Esophagus squamous epithelium (tissue), 5 donors: ENCODE data around the gene VRTN. TPM values are rescaled to one million over a fixed set of nuclear protein-coding genes. Genes with fewer than 3 reads are reported as not detected.
"Not testable (repeated sequence)": the region's sequence is repeated elsewhere in the genome, so short reads cannot be mapped to it uniquely, and the experiment has no call there.

Experiments
- DNase-seq: peaks from one replicate; lab custom pipeline; 2025; lab: John Stamatoyannopoulos, UW
- H3K27ac ChIP-seq, 4 donors: fragments of 200-600 bp; sonication (generic); one replicate each; pipeline ENCODE4 v1.5.1; 2016 to 2019; ENCODE audit warnings: mild to moderate bottlenecking in 1 of 4
- H3K27me3 ChIP-seq, 4 donors: fragments of 200-600 bp; sonication (generic); 1 replicate in 3 of 4; 2 replicates in 1 of 4; pipeline versions ENCODE4 v1.5.1 to v1.6.0; 2017 to 2021; ENCODE audit warnings: antibody characterized with exemption in 1 of 4
- H3K36me3 ChIP-seq, 3 donors: fragments of 200-600 bp; sonication (generic); one replicate each; pipeline ENCODE4 v1.5.1; 2016 to 2019
- H3K4me1 ChIP-seq, 3 donors: fragments of 200-600 bp; sonication (generic); one replicate each; pipeline ENCODE4 v1.5.1; 2017 to 2019
- H3K4me3 ChIP-seq, 4 donors: fragments of 200-600 bp; sonication (generic); 1 replicate in 3 of 4; 2 replicates in 1 of 4; pipeline ENCODE4 v1.5.1; 2016 to 2019; ENCODE audit warnings: mild to moderate bottlenecking in 2 of 4, moderate library complexity in 1 of 4
- H3K9me3 ChIP-seq, 3 donors: fragments of 200-600 bp; sonication (generic); one replicate each; pipeline ENCODE4 v1.5.1; 2016 to 2019
- CTCF ChIP-seq, 6 experiments: fragments of 450-650 bp in 4 of 6; fragments of 200-600 bp in 2 of 6; sonication (generic) in 2 of 6; IDR thresholded peaks; one replicate each; pipeline ENCODE4 v1.5.1; 2016 to 2019; ENCODE audit warnings: antibody characterized with exemption in 6 of 6, mild to moderate bottlenecking in 4 of 6, moderate library complexity in 4 of 6
- POLR2A ChIP-seq, 4 donors: fragments of 450-650 bp; IDR thresholded peaks; one replicate each; pipeline ENCODE4 v1.6.1; 2017; ENCODE audit warnings: antibody characterized with exemption in 4 of 4, mild to moderate bottlenecking in 4 of 4, moderate library complexity in 3 of 4
- WGBS, 2 donors: methylation state at CpG; one replicate each; pipeline ENCODE4 v1.1.5; 2018; 5-methylcytosine and 5-hydroxymethylcytosine counted together
- intact Hi-C: fragments of 100-400 bp; cut with DNase I; formaldehyde crosslinking; loops from one replicate; pipeline ENCODE4 v1.15.0; 2022
- total RNA-seq, 4 donors: library from RNA; depleted of rRNA; stranded (reverse); fragments of >200 nt; gene quantifications; one replicate each; pipeline ENCODE4 v1.1.0, GENCODE V29; 2016
- donor health status: DM: yes; HTN: yes; CAD: no.

Gene VRTN
- total RNA-seq, 4 donors from 2014 or later: not detected

GRCh38 chr14:74368026-74368425 is 19.8 kb downstream of the VRTN start:
- Histone ChIP-seq H3K4me1 (no peaks in the 10 kb centered on the region), H3K27me3 (peaks cover 0 to 25% (median 0%) of the 10 kb centered on the region in 4 donors), H3K4me3 (no peak overlapping the region), H3K27ac (no peak overlapping the region), H3K9me3 (no peaks in the 10 kb centered on the region), H3K36me3 (no peaks in the 10 kb centered on the region)
- 78 to 97% methylated on average over 6 of the region's 6 CpGs for WGBS, 2 donors
- TF ChIP-seq CTCF (IDR thresholded peaks at IDR 0.05) (no peak), POLR2A (IDR thresholded peaks at IDR 0.05) (no peak)
- intact Hi-C loops: no loop called here
- no peak for DNase-seq

DNA sequence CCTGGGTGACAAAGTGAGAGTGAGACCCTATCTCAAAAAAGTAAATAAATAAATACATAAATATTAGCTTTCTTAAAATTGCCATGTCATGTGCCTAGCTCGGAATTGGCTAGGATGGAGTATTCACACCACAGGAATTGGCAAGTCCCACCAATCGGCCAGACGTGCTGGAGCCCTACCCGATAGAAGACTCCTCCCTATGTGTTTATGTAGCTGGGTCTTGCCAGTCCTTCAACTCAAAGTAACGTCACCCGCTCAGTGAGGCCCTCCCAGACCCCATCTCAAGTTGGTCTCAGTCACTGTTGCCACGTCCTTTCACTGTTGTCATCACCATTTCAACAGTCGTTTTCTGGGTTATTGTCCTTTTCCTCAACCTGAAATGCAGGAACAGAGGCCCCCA is 20.2 kb downstream of the VRTN start:
- H3K4me1 ChIP-seq: no peaks in the 10 kb centered on the region
- WGBS, 2 donors: 71 to 76% methylated on average over 8 of the region's 8 CpGs
- H3K36me3 ChIP-seq: no peaks in the 10 kb centered on the region
- no peak overlapping the region for H3K27ac ChIP-seq
- H3K9me3 ChIP-seq: no peaks in the 10 kb centered on the region
- intact Hi-C loops: no loop called here
- no peak overlapping the region for H3K4me3 ChIP-seq
- H3K27me3 ChIP-seq: peaks cover 0 to 25% (median 0%) of the 10 kb centered on the region in 4 donors
- TF ChIP-seq POLR2A (IDR thresholded peaks at IDR 0.05) (no peak), CTCF (IDR thresholded peaks at IDR 0.05) (no peak)
- no peak for DNase-seq

- Histone ChIP-seq H3K4me3 (no peak overlapping the region), H3K27me3 (no peaks in the 10 kb centered on the region), H3K4me1 (no peaks in the 10 kb centered on the region), H3K36me3 (no peaks in the 10 kb centered on the region), H3K9me3 (no peaks in the 10 kb centered on the region), H3K27ac (no peak overlapping the region)
- intact Hi-C loops: no loop called here
- TF ChIP-seq POLR2A (IDR thresholded peaks at IDR 0.05): no peak
- no peak for TF ChIP-seq CTCF (IDR thresholded peaks at IDR 0.05)
- WGBS, 2 donors: 92 to 96% methylated on average over 18 to 31 of the region's 38 CpGs
- DNase-seq: no peak
These were observed 29.9 kb downstream of the VRTN start for GRCh38 chr14:74377976-74378690.

GRCh38 chr14:74380172-74380571 is 31.9 kb downstream of the VRTN start:
- Histone ChIP-seq H3K27ac (no peak overlapping the region), H3K36me3 (no peaks in the 10 kb centered on the region), H3K4me1 (no peaks in the 10 kb centered on the region), H3K4me3 (no peak overlapping the region), H3K27me3 (no peaks in the 10 kb centered on the region), H3K9me3 (no peaks in the 10 kb centered on the region)
- TF ChIP-seq POLR2A (IDR thresholded peaks at IDR 0.05) (no peak), CTCF (IDR thresholded peaks at IDR 0.05) (no peak)
- 82% methylated on average over 9 of the region's 9 CpGs for WGBS, 2 donors
- no peak for DNase-seq
- intact Hi-C loops: no loop called here

DNA sequence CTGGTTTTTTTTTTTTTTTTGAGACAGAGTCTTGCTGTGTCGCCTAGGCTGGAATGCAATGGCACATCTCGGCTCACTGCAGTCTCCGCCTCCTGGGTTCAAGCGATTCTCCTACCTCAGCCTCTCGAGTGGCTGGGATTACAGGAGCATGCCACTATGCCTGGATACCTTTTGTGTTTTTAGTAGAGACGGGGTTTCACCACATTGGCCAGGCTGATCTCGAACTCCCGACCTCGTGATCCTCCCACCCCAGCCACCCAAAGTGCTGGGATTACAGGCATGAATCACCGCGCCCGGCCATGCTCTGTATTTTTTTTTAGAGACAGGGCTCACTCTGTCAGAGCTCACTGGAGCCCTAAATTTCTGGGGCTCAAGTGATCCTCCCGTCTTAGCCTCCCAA is 32.6 kb downstream of the VRTN start:
- Histone ChIP-seq H3K27ac (no peak overlapping the region), H3K4me1 (no peaks in the 10 kb centered on the region), H3K9me3 (no peaks in the 10 kb centered on the region), H3K36me3 (no peaks in the 10 kb centered on the region), H3K4me3 (no peak overlapping the region), H3K27me3 (no peaks in the 10 kb centered on the region)
- WGBS, 2 donors: 86 to 89% methylated on average over 5 to 13 of the region's 13 CpGs
- DNase-seq: no peak
- intact Hi-C loops: no loop called here
- TF ChIP-seq POLR2A (IDR thresholded peaks at IDR 0.05) (no peak), CTCF (IDR thresholded peaks at IDR 0.05) (no peak)

GRCh38 chr14:74381571-74381970 is 33.3 kb downstream of the VRTN start:
- H3K4me3 ChIP-seq, H3K36me3 ChIP-seq, DNase-seq, intact Hi-C loops, H3K4me1 ChIP-seq, H3K27me3 ChIP-seq, H3K9me3 ChIP-seq, H3K27ac ChIP-seq: not testable (repeated sequence)
- WGBS, 2 donors: 67 to 72% methylated on average over 5 to 10 of the region's 10 CpGs
